ENCODE data around the gene ITGA5. TPM values are rescaled to one million over a fixed set of nuclear protein-coding genes. Genes with fewer than 3 reads are reported as not detected.

ITGA5 gene
- total RNA-seq, 2 donors from 2014 or later = 61.6 to 71.4 TPM

DNA sequence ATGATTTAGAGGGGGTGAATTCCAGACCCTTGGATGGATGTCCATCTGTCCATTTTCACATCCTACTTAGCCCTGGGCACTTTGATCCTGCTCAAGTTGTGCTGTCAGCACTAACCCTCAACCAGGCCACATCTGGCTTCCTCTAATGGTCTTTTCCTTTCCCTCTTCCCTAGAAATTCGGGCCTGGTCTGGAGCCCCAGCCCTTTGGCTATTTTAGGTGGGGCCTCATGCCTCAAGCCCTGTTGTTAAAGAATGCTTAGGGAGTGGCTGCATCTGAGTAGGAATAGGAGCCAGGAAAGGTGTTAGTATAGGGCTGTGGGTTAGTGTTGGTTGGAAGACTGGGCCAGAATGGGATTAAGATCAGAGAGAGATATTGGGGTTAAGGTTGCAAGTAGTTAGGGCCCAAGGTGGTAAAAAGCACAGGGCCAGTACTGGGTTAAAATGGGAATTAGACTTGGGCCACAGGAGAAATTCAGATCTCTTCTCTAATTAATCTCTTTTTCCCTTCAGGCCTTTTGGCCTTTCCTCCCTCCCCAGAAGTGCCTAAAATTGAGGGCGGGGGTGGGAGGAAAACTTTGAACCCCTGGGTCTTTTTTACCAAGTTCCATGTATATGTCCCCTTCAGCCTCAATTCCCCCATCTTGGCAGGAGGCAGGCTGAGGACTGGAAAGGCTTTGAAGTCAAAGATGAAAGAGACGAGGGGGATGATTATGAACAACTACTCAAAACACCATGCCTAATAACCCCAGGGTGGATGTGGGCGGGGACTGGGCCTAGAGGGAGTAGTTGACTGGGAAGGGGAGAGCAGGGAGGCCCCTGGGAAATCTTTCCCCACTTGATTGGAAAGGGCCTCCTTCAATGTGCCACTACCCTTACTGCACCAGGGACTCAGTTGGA lies 30.6 kb downstream of the ITGA5 start:
- DNase-seq (no peak), ATAC-seq (no peak)
- no peaks in the 10 kb centered on the region for H3K27me3 Mint-ChIP-seq
- no peak overlapping the region for H3K4me3 Mint-ChIP-seq
- H3K36me3 Mint-ChIP-seq (ENCODE audit: low read depth) = no peaks in the 10 kb centered on the region
- peaks cover 27% of the 10 kb centered on the region for H3K4me1 Mint-ChIP-seq
- peak overlapping the region; percentile 84 for H3K27ac Mint-ChIP-seq
- H3K9me3 ChIP-seq (ENCODE audit: control insufficient read depth, low read length, poor library complexity, severe bottlenecking) = no peaks in the 10 kb centered on the region

DNA sequence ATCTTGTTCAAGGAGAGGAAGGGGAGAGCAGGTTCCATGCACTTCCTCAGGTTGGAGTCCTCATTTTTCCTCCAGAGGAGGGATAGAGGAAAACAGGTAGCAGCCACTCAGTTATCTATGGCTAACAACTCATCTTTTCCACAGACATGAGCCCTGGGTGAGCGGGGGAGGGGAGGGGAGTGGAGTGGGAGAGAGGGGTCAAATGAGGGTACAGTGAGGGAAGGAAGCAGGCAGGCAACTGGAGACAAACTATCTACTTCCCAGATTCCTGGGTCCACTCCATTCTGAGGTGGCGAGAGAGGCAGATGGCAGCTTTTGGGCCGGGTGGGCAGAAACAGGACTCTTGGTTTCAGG lies 32.0 kb downstream of the ITGA5 start:
- H3K4me3 Mint-ChIP-seq = no peak overlapping the region
- H3K27ac Mint-ChIP-seq = peak overlapping the region; percentile 67
- no peak for DNase-seq
- no peaks in the 10 kb centered on the region for H3K27me3 Mint-ChIP-seq
- no peaks in the 10 kb centered on the region for H3K36me3 Mint-ChIP-seq (ENCODE audit: low read depth)
- H3K4me1 Mint-ChIP-seq = peaks cover 27% of the 10 kb centered on the region
- no peaks in the 10 kb centered on the region for H3K9me3 ChIP-seq (ENCODE audit: control insufficient read depth, low read length, poor library complexity, severe bottlenecking)
- ATAC-seq = no peak

DNA sequence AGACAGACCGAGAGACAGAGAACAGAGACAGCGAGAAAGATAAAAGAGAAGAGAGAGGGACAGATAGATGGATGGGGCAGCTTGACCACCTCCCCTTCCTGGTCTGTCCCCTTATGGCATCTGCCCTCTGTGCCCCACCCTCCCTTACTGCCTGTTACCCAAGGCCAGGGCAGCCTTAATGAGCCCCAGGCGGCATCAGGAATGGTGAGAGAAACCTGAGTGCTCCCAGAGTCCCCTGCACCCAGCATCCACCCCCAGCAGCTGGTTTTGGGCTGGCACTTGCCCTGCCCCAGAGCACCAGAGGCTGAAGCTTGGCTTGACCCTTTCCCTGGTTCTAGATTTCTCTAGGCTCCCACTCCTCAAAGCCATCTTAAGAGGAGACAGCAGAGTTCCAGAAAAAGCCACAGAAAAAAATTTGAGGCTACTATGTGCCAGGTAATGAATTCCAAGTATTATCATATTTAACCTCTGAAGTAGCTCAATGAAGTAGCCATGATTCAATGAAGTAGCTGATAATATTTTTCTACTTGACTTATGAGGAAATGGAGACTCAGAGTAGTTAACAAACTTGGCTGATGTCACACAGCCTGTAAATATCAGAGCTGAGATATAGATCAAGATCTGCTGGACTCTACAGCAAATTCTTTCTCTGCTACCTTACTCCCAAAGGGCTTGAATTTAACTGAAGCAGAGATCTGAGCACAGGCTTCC lies 32.5 kb downstream of the ITGA5 start:
- H3K27ac Mint-ChIP-seq = no peak overlapping the region
- H3K4me1 Mint-ChIP-seq = peaks cover 23% of the 10 kb centered on the region
- no peaks in the 10 kb centered on the region for H3K36me3 Mint-ChIP-seq (ENCODE audit: low read depth)

DNA sequence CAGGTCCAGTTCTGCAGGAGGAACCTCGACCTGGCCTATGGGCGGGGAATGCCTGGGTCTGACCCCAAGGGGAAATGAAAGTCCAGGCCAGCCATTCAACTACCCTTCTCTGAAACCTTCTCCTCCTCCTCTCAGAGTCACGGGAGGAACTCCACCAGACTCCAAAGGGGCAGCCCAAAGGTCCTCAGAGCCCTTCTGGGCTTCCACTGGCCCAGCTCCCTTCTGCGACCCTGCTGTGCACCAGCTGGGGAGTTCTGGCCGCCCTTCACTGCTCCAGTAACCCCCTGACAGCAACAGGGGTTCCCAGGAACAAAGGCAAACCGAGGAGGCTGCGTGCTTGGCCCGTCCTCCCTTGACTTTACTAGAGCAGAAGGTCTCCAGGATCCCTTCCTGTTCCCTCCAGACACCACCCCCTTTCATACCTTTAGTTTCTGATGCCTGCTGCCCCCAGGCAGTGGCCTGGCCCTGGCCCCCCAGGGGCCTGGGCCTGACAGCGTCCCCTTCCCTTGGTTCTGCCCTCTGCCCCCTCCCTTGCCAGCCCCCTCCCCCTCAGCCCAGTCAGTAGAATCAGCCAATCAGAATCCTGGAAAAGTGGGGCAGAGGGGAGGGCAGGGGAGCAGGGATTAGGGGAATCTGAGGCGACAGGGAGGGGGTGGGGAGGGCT lies 33.7 kb downstream of the ITGA5 start:
- Mint-ChIP-seq H3K4me3 (no peak overlapping the region), H3K4me1 (peaks cover 24% of the 10 kb centered on the region), H3K27ac (no peak overlapping the region), H3K27me3 (no peaks in the 10 kb centered on the region), H3K36me3 (ENCODE audit: low read depth) (no peaks in the 10 kb centered on the region)
- no peaks in the 10 kb centered on the region for H3K9me3 ChIP-seq (ENCODE audit: control insufficient read depth, low read length, poor library complexity, severe bottlenecking)
- ATAC-seq = no peak
- no peak for DNase-seq

More for the DNA sequence above, 32.5 kb downstream of the ITGA5 start:
- Mint-ChIP-seq H3K27me3 (no peaks in the 10 kb centered on the region), H3K4me3 (no peak overlapping the region)
- no peak for ATAC-seq
- no peak for DNase-seq
- H3K9me3 ChIP-seq (ENCODE audit: control insufficient read depth, low read length, poor library complexity, severe bottlenecking) = no peaks in the 10 kb centered on the region

DNA sequence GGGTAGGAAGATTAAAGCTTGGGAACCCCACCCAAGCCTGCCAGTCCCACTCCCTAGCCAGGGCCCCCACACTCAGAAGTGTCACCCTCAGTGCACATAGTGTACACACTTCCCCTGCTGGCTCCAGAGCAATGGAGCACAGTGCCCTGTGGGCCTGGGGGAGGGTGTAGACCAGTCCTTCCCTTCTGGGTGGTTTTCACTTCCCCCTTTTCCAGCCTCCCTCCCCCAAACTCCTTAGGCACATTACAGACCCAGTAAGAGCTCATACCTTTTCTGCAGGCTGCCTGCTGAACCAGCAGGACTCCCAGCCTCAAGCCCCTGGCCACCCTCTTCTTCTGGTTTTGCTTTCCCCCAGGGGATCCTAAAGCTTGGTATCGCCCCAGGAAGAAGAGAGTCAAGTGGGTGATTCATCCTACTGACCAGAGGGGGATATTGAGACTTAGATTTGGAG lies 34.5 kb downstream of the ITGA5 start, which contains the start of gene ZNF385A:
ZNF385A (minus strand) TSS at position 143 of the 451 bp plus-strand sequence. CDS start 219 bp downstream, outside the sequence.
- no peaks in the 10 kb centered on the region for H3K9me3 ChIP-seq (ENCODE audit: control insufficient read depth, low read length, poor library complexity, severe bottlenecking)
- Mint-ChIP-seq H3K36me3 (ENCODE audit: low read depth) (no peaks in the 10 kb centered on the region), H3K4me3 (no peak within 1 kb of the TSS), H3K27ac (no peak within 1 kb of the TSS), H3K4me1 (peaks cover 21% of the 10 kb centered on the region), H3K27me3 (no peaks in the 10 kb centered on the region)
- peak; percentile 43 for ATAC-seq
- DNase-seq = no peak

DNA sequence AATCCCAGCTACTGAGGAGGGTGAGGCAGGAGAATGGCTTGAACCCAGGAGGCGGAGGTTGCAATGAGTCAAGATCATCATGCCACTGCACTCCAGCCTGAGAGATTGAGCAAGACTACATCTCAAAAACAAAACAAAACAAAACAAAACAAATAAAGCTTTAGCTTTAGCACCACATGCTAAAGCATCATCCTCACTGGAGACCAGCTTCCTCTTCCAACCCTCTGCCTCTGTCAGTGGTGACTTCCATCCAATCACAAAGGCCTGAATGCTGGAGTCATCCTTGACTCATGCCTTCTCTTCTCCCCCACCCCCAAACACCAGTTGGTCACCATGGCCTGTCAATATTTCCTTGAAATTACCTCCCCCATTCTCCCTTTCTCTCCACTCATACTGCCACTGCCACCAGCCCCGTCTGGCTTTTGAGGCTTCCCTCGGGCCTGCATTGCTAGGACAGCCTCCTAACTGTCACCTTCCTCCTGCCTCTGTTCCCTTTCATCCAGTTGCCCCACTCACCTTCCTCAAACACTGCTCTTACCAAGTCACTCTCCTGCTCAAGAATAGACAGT lies 35.9 kb downstream of the ITGA5 start:
- peak; percentile 19 for ATAC-seq
- no peaks in the 10 kb centered on the region for H3K27me3 Mint-ChIP-seq
- no peak overlapping the region for H3K4me3 Mint-ChIP-seq
- peaks cover 19% of the 10 kb centered on the region for H3K4me1 Mint-ChIP-seq
- no peaks in the 10 kb centered on the region for H3K9me3 ChIP-seq (ENCODE audit: control insufficient read depth, low read length, poor library complexity, severe bottlenecking)
- no peak overlapping the region for H3K27ac Mint-ChIP-seq
- no peaks in the 10 kb centered on the region for H3K36me3 Mint-ChIP-seq (ENCODE audit: low read depth)
- no peak for DNase-seq

DNA sequence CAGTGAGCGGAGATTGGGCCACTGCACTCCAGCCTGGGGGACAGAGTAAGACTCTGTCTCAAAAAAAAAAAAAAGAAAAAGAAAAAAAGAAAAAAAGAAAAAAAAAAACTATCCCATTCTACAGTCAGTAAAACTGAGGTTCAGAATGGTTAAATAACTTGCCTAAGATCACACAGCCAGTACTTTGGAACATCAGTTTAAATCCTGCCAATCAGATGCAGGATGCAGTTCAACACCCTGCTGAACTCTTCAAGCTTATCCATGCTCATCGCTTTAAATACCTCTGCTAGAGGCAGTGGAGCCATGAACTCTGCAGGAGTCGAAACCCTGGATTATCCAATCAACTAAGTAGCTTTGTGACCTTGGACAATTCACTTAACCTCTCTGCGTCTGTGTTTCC lies 37.9 kb downstream of the ITGA5 start:
- no peak overlapping the region for H3K27ac Mint-ChIP-seq
- ATAC-seq (no peak), DNase-seq (no peak)
- no peak overlapping the region for H3K4me3 Mint-ChIP-seq
- H3K4me1 Mint-ChIP-seq = peaks cover 14% of the 10 kb centered on the region
- H3K36me3 Mint-ChIP-seq (ENCODE audit: low read depth) = no peaks in the 10 kb centered on the region
- H3K27me3 Mint-ChIP-seq = no peaks in the 10 kb centered on the region
- H3K9me3 ChIP-seq (ENCODE audit: control insufficient read depth, low read length, poor library complexity, severe bottlenecking) = no peaks in the 10 kb centered on the region

DNA sequence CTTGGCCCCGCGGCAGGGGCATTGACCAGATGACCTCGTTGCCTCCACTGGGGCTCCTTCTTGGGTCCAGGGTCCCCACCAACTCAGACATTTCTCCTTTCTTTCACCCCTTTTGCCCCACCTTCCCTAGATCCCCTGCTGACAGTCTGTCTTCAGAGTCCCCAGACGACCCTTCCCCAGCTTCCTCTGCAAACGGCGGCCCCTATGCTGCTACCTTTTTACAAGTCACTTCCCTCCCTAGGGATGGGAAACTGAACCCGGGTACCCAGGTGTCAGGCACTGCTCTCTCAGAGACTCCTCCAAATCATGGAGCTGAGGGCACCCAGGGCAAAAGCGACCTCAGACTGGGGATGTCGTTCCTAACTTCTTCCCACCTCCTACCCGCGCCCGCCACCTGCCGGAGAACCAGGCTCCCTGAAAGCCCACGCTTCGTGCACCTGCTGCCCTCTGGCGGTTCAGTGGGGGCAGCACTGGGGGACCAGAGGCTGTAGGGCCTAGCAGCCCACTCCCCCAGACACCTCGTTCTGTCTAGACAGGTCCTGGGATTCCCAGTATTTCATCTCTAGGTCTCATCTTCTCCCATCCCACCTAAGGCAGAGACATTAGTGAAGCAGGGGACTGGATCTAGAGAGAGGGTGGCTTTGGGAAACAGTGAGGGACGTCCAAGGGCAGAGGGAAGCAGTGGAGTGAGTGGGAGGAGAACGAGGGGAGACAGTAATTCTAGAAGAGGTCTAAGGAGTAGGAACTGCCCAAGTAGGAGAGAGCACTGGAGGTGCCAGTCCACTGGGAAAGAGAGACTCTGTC lies 39.5 kb downstream of the ITGA5 start:
- no peaks in the 10 kb centered on the region for H3K27me3 Mint-ChIP-seq
- ATAC-seq (peak; percentile 96), DNase-seq (peak; percentile 81 to 89 (median 83))
- peaks cover 15% of the 10 kb centered on the region for H3K4me1 Mint-ChIP-seq
- H3K9me3 ChIP-seq (ENCODE audit: control insufficient read depth, low read length, poor library complexity, severe bottlenecking) = no peaks in the 10 kb centered on the region
- H3K27ac Mint-ChIP-seq = no peak overlapping the region
- H3K4me3 Mint-ChIP-seq = peak overlapping the region; percentile 80
- no peaks in the 10 kb centered on the region for H3K36me3 Mint-ChIP-seq (ENCODE audit: low read depth)

DNA sequence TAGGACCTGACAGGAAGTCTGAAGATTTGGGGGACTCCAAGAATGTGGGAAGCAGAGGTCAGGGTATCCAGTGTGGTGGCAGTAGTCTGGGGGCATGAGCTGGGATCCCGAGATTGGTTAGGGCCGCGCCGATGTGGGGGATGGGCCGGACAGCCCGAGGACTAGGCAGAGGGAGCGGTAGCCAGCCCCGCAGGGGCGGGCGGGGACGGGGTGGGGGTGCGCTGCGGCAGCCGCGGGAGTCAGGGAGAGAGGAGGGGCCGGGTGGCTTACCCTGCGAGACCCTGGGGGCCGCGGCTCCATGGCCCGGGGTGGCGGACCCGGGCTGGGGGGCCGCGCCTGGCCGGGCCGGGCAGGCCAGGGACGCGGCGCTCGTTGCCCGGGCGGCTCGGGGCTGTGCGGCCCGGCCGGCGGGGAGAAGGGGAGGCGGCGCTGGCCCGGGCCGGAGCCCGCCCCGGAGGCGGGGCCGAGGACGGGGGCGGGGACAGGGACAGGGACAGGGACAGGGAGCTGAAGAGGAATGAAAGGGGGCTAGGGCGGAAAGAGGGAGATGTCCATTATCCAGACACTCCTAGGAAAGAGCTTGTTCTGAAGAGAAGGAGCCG lies 40.2 kb downstream of the ITGA5 start:
- H3K4me3 Mint-ChIP-seq = peak overlapping the region; percentile 80
- ATAC-seq (no peak), DNase-seq (no peak)
- H3K27ac Mint-ChIP-seq = no peak overlapping the region
- peaks cover 14% of the 10 kb centered on the region for H3K4me1 Mint-ChIP-seq
- H3K36me3 Mint-ChIP-seq (ENCODE audit: low read depth) = no peaks in the 10 kb centered on the region
- H3K9me3 ChIP-seq (ENCODE audit: control insufficient read depth, low read length, poor library complexity, severe bottlenecking) = no peaks in the 10 kb centered on the region
- no peaks in the 10 kb centered on the region for H3K27me3 Mint-ChIP-seq

DNA sequence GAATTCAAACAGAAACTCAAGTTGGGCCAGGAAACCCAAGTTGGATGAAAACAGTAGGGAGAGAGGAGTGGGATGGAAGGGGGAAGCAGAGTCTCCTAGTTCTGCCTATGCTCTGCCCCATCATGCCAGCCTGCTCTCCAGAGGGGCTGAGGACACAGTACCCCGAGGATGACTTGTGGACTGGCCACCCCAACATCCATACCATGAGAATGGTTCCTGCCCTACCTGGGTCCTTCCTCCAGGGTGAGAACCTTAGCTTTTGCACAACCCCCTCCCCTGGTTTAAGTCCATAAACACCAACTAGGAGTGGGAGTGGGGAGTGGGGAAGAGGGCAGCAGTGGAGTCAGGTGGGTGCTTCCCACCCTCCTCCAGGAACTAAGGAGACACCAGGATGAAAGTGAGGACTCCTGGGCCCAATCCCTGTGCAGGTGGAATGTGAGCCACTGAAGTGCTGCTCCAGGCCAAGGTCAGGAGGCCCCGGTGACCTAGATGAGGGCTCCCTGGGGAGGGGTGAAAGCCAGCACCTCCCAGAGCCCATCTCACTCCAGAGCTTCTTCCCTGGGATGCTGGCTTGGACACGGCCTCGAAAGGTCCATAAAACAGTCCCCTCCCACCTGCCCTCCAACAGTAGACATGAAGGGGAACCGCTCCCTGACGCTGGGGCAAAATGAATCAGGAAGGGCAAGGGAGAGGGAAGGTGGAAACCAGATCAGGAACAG lies 41.1 kb downstream of the ITGA5 start:
- Mint-ChIP-seq H3K4me3 (peak overlapping the region; percentile 75), H3K27ac (no peak overlapping the region)
- DNase-seq = no peak

DNA sequence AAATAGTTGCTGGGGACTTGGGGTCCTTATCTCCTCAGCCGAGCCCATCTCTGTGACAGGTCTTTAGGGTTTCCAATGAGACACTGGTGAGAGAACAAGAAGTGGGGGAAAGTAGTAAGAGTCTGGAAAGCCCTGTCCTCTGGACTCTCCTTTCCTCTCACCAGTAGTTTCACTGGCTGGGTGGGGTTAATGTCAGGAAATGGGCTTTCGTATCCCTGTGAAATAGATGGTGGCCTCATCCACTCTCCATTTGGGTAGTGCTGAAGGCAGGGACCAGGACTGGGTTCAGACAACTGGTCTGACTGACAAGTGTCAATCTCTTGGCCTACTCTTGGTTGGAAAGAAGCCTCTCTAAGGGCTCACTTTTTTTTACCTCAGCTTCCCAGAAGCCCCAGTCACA lies 42.1 kb downstream of the ITGA5 start:
- Mint-ChIP-seq H3K27ac (peak overlapping the region; percentile 29), H3K27me3 (no peaks in the 10 kb centered on the region), H3K36me3 (ENCODE audit: low read depth) (no peaks in the 10 kb centered on the region), H3K4me1 (peaks cover 14% of the 10 kb centered on the region), H3K4me3 (no peak overlapping the region)
- ATAC-seq (no peak), DNase-seq (no peak)
- no peaks in the 10 kb centered on the region for H3K9me3 ChIP-seq (ENCODE audit: control insufficient read depth, low read length, poor library complexity, severe bottlenecking)

More for the DNA sequence above, 41.1 kb downstream of the ITGA5 start:
- Mint-ChIP-seq H3K27me3 (no peaks in the 10 kb centered on the region), H3K4me1 (peaks cover 13% of the 10 kb centered on the region), H3K36me3 (ENCODE audit: low read depth) (no peaks in the 10 kb centered on the region)
- no peaks in the 10 kb centered on the region for H3K9me3 ChIP-seq (ENCODE audit: control insufficient read depth, low read length, poor library complexity, severe bottlenecking)
- ATAC-seq = no peak

Measured in T-helper 17 cell (primary cell).